ACHN (cell line): ENCODE measurements around the gene EPHB3.
A peak's percentile ranks its signal among the peaks of the same experiment; 100 is the strongest.

Experiments
- DNase-seq: peaks from one replicate; pipeline ENCODE4 v3.0.0-alpha.2; 2015
- in situ Hi-C: cut with HindIII; loops from 2 replicates; pipeline ENCODE4 v1.10.0; 2017; ENCODE audit warnings: low sequenced_read_pairs, low pct_ligation_motif_present, low pct_unique_long_range_greater_than_20kb

EPHB3 gene

GRCh38 chr3:184557348-184557950 lies 4.1 kb upstream of the EPHB3 start:
- in situ Hi-C loops: no loop called here
- DNase-seq: no peak

GRCh38 chr3:184558726-184559125 lies 2.9 kb upstream of the EPHB3 start:
- no peak for DNase-seq
- in situ Hi-C loops: no loop called here

DNA sequence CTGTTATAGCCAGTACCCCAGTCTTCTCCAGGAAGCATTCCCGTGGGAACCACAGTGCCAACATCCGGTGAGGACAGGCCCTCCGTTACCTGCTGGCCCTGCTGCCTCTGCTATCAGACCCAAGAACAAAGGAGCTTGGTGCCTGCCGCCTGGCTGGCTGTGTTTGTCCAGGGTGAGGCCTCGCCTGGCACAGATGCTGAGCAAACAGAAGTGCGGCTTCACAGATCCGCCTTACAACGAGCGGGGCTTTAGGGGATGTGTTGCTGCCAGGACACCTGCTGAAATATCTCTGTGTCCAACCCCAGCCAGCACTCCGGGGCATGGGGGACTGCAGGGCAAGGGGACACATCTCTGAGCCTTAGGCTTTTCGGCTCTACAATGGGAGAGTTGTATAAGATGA lies 2.2 kb upstream of the EPHB3 start:
- no peak for DNase-seq
- in situ Hi-C loops: no loop called here

DNA sequence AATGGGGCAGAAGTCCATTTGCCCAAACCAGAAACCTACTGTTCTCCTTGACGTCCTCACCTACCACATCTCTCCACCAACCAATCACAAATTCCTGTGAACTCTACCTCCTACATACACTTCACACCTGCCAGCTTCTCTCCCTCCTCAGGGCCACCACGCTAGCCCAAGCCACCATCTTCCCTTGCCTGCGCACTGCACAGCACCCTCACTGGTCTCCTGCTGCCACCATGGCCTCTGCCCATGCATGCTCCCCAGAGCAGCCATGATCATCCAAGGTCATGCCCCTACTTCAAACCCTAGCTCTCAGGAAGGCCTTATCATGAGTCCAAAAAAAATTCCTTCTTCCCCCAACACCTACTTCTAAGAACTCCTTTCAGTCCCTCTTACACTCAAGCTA lies 1.1 kb upstream of the EPHB3 start:
- in situ Hi-C loops: no loop called here
- no peak for DNase-seq

- DNase-seq: peak; percentile 2
- in situ Hi-C loops: no loop called here
Measured at GRCh38 chr3:184561913-184562877, 610 bp downstream of the EPHB3 start.

GRCh38 chr3:184562878-184563560 lies 1.4 kb downstream of the EPHB3 start:
- no peak for DNase-seq
- in situ Hi-C loops: no loop called here

- DNase-seq: no peak
- in situ Hi-C loops: no loop called here
Measured at GRCh38 chr3:184563561-184563925, 2.0 kb downstream of the EPHB3 start.

- in situ Hi-C loops: no loop called here
- no peak for DNase-seq
Measured at GRCh38 chr3:184563941-184564684, 2.5 kb downstream of the EPHB3 start.

- in situ Hi-C loops: no loop called here
- no peak for DNase-seq
Measured at GRCh38 chr3:184564685-184565385, 3.2 kb downstream of the EPHB3 start.

DNA sequence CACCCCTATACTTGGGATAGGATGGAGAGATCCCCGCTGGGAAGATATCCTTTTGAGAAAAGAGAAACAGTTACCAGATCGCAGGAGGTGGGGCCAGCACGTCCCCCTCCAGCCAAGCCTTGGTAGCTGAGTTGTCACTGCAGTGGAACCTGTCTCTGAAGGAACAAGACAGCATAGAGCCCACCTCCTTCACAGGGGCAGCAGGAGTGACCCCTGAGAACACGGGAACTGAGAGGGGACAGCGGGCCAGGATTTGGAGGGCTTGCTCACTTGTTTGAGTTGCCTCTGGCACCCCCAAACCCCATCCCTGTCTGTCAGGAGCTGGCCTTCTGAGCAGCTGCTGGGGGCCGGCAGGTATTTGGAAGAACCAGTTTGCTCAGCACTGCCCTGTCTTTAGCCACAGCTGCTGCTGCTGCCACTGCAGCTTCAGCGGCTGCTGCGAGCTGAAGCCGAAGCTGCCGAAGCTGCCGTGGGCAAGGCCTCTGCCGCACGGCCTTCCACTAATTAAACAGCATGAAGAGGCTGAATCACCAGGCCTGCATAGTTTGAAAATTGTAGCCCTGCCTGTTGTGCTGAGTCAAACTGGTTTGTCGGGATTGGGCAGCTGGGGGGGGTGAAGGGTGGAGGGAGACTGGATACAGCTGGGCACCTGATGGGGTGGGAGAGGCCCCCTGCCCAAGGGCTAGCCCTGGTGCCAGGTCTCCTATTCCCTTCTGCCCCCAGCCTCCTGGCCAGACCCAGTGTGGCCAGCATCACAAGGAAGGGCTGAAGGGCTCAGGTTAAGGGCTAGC lies 4.0 kb downstream of the EPHB3 start:
- in situ Hi-C loops: no loop called here
- DNase-seq: peak; percentile 16

DNA sequence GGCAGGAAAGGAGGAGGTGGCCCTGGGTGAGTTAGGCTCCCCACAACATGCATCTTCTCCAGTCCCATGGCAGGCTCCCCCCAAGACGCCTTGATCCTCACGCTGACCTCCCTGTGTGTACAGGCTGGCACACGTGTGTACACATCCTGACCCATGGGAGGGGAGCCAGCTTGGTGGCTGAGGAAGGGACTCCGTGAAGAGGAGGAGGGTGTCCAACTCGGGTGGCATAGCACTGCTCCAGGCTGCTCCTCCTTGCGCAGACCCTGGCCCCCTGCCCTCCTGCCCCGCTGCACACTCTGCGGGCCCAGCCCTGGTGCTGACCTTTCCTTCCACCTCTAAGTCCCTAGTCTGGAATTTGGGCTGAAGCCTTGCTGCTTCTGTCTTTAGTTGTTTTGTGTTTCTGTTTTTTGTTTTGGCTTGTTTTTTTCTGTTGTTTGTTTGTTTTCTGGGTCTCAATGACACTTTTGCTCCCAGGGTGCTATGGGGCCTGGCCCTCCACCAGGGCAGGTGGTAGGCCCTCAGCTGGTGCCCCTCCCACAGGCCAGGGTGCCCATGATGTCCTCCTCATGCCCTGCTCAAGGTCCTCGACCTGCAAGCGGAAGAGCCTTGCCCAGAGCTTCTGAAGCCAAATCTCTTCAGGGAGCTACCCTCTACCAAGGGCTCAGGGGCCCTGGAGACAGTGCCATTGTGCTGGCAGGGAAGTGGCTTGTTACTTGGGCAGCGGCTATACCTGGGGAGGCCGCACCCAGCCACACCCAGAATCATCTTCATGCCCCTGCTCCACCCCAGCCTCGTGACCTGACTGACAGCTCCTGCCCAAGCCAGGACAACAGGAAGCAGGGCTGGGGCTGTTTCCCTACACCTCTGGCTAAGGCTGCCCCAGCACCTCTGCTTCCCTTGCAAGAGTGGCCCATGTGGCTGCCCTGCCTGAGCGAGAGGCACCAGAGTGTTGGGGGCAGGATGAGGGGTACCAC lies 5.1 kb downstream of the EPHB3 start:
- in situ Hi-C loops: no loop called here
- DNase-seq: no peak

DNA sequence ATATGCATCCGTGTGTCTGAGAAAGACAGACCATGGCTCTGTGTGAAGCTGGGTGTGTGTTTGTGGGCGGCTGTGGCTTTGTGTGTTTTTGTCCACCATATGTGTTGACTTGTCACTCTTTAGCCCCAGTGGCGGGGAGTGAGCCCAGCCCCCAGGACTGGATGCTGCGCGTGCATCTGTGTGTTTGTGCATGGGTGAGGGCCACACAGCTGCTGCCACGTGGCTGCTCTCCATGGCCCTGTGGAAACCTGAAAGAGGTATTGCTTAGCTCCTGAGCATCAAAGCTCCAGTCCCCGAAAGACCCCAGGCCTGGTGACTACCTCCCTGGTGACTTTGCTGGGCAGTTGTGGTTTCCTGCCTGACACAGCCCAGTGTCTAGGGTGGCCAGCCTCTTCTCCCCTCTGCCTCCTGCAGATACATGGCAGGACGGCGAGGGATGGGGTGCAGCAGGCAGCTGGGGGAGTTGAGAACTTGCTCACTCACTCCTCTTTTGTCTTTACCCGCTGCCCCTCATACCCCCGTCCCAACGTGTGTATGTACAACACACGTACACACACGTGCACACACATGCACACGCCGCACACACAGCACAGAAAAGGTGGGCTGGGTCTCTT lies 6.5 kb downstream of the EPHB3 start:
- DNase-seq: no peak
- in situ Hi-C loops: no loop called here

- DNase-seq: no peak
- in situ Hi-C loops: no loop called here
Measured at GRCh38 chr3:184568560-184568923, 7.0 kb downstream of the EPHB3 start.

DNA sequence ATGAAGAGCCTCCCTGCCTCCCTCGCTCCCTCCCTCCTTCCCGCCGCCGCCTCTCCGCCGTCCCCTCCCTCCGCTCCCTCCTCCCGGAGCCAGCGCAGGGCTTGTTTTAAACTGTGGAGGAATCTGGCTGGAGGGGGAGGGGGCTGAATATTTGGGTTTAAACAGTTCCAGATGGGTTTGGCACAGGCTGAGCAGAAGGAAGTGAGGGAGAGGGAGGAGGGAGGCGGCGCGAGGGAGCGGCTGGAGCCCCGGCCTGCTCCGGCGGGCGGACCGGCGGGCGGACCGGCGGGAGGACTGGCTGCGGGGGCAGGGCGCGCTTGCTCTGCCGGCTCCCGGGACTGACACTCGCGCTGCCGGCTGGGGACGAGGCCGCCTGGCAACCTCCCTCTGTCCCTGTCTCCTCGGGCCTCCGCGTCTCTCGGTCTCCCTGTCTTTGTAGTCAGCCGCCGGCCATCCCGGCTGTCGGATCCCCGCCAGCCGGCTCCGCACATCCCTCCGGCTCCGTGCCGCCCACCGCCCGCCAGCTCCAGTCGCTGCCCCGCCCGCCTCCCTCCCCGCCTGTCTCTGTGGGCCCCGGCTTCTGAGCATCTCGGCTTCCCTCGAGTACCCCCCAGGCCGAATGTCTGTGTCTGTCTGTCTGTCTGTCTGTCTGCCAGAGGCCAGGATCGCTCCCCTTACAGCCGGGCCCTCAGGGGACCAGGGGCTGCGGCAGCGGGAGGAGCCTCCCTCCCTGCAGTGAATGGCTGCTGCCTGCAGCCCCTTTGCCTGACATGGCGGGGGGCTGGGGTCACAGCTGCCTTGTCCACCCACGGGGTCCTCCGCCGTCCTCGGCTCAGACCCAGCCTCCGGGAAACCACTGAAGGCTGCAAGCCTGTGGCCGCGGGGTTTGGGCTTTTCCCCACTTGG lies 7.6 kb downstream of the EPHB3 start:
- in situ Hi-C loops: no loop called here
- DNase-seq: peak; percentile 28

- DNase-seq: no peak
- in situ Hi-C loops: no loop called here
Measured at GRCh38 chr3:184570035-184570434, 8.4 kb downstream of the EPHB3 start.
